G401 (cell line): ENCODE data around the gene PJA1. TPM values are rescaled to one million over a fixed set of nuclear protein-coding genes. Genes with fewer than 3 reads are reported as not detected.
A peak's percentile ranks its signal among the peaks of the same experiment; 100 is the strongest.

Experiments used
- DNase-seq: peaks from one replicate; pipeline ENCODE4 v3.0.0-alpha.2; 2015; ENCODE audit warnings: low spot score
- in situ Hi-C: cut with HindIII; loops from 2 replicates; pipeline ENCODE4 v1.10.0; 2016; ENCODE audit warnings: low sequenced_read_pairs, mixed read lengths
- total RNA-seq: library from RNA; depleted of rRNA; stranded (reverse); fragments of >200 nt; shearing (Covaris generic); gene quantifications from 2 replicates; pipeline ENCODE4 v1.2.3, GENCODE V29; 2014; rRNA removed

PJA1 gene
- total RNA-seq: 5.3 and 8.1 TPM in 2 replicates

GRCh38 chrX:69165087-69165651, at the start of gene PJA1:
PJA1 (minus strand) TSS chrX:69165453; CDS start chrX:69163073, 2,380 bp downstream.
- DNase-seq: peak; percentile 73
- in situ Hi-C loops: no loop called here

- in situ Hi-C loops: no loop called here
- DNase-seq: no peak
Observed at GRCh38 chrX:69214463-69214862, 49.2 kb upstream of the PJA1 start.

GRCh38 chrX:69211701-69212100, 46.4 kb upstream of the PJA1 start:
- no peak for DNase-seq
- in situ Hi-C loops: no loop called here

GRCh38 chrX:69210581-69210980, 45.3 kb upstream of the PJA1 start:
- in situ Hi-C loops: no loop called here
- no peak for DNase-seq

- in situ Hi-C loops: no loop called here
- DNase-seq: no peak
Observed at GRCh38 chrX:69207216-69207615, 42.0 kb upstream of the PJA1 start.

GRCh38 chrX:69203638-69204037, 38.4 kb upstream of the PJA1 start:
- in situ Hi-C loops: no loop called here
- DNase-seq: no peak

GRCh38 chrX:69197690-69198089, 32.4 kb upstream of the PJA1 start:
- no peak for DNase-seq
- in situ Hi-C loops: no loop called here

GRCh38 chrX:69196666-69197065, 31.4 kb upstream of the PJA1 start:
- in situ Hi-C loops: no loop called here
- no peak for DNase-seq

- in situ Hi-C loops: no loop called here
- no peak for DNase-seq
Observed at GRCh38 chrX:69195810-69196209, 30.6 kb upstream of the PJA1 start.

- in situ Hi-C loops: no loop called here
- DNase-seq: no peak
Observed at GRCh38 chrX:69195192-69195591, 29.9 kb upstream of the PJA1 start.

GRCh38 chrX:69192603-69193002, 27.4 kb upstream of the PJA1 start:
- no peak for DNase-seq
- in situ Hi-C loops: no loop called here

- in situ Hi-C loops: no loop called here
- DNase-seq: no peak
Observed at GRCh38 chrX:69189576-69190371, 24.5 kb upstream of the PJA1 start.

- DNase-seq: no peak
- in situ Hi-C loops: no loop called here
Observed at GRCh38 chrX:69186651-69187050, 21.4 kb upstream of the PJA1 start.

GRCh38 chrX:69185886-69186285, 20.6 kb upstream of the PJA1 start:
- in situ Hi-C loops: no loop called here
- no peak for DNase-seq

GRCh38 chrX:69185141-69185540, 19.9 kb upstream of the PJA1 start:
- in situ Hi-C loops: no loop called here
- DNase-seq: no peak

- DNase-seq: no peak
- in situ Hi-C loops: no loop called here
Observed at GRCh38 chrX:69182818-69183380, 17.6 kb upstream of the PJA1 start.

GRCh38 chrX:69179380-69179911, 14.2 kb upstream of the PJA1 start:
- peak; percentile 69 for DNase-seq
- in situ Hi-C loops: no loop called here

GRCh38 chrX:69178592-69178991, 13.3 kb upstream of the PJA1 start:
- in situ Hi-C loops: no loop called here
- no peak for DNase-seq

- DNase-seq: no peak
- in situ Hi-C loops: no loop called here
Observed at GRCh38 chrX:69177511-69178162, 12.4 kb upstream of the PJA1 start.

- in situ Hi-C loops: no loop called here
- no peak for DNase-seq
Observed at GRCh38 chrX:69176053-69176452, 10.8 kb upstream of the PJA1 start.
